Endothelial cell of umbilical vein (primary cell): ENCODE data around the gene HDAC4. TPM values are rescaled to one million over a fixed set of nuclear protein-coding genes. Genes with fewer than 3 reads are reported as not detected.
A peak's percentile ranks its signal among the peaks of the same experiment; 100 is the strongest.

Experiments used
- BruUV-seq: library from RNA; stranded (reverse); fragments of 400-500 nt; replicated peaks from 2 replicates; lab custom pipeline; 2021; lab: Mats Ljungman, UMichigan
- CTCF ChIA-PET: fragments of 300-600, 350-600 bp; sonication (Branson Sonifier 250); formaldehyde crosslinking; loops from one replicate; lab custom pipeline; 2021; ENCODE audit warnings: antibody characterized with exemption, inconsistent platforms; lab: Charles Lee
- POLR2A ChIA-PET: fragments of 300-600, 350-600 bp; sonication (Branson Sonifier 250); formaldehyde crosslinking; loops from one replicate; lab custom pipeline; 2021; ENCODE audit warnings: antibody characterized with exemption, inconsistent platforms; lab: Charles Lee
- DNase-seq: peaks from one replicate; pipeline ENCODE4 v3.0.0-alpha.2; 2011; ENCODE audit warnings: low read depth, low spot score
- FAIRE-seq: peaks from 2 replicates; lab custom pipeline; 2011; peaks lifted over from hg19 to GRCh38; lab: Jason Lieb, UNC
- H2AFZ ChIP-seq: 2 replicates; pipeline ENCODE4 v1.6.0; 2012; ENCODE audit warnings: low read depth, low read length, control low read depth, inconsistent platforms
- H3K27ac ChIP-seq: 2 replicates; pipeline ENCODE4 v1.5.1; 2011; ENCODE audit warnings: low read depth, mild to moderate bottlenecking, control low read depth, low read length, moderate library complexity; ENCODE audit not compliant: insufficient read depth
- H3K27me3 ChIP-seq, 2 experiments: 2 replicates each; pipeline versions ENCODE4 v1.6.0 to v1.6.1; 2011; ENCODE audit warnings: low read length in 2 of 2, mixed read lengths in 1 of 2; ENCODE audit not compliant: control insufficient read depth in 2 of 2, insufficient read depth in 2 of 2
- H3K36me3 ChIP-seq, 2 experiments: 2 replicates in 1 of 2; 3 replicates in 1 of 2; pipeline ENCODE4 v1.5.1; 2011; ENCODE audit warnings: low read length in 2 of 2, mild to moderate bottlenecking in 1 of 2, moderate library complexity in 1 of 2; ENCODE audit not compliant: control insufficient read depth in 2 of 2, insufficient read depth in 2 of 2; ENCODE audit errors: extremely low read depth in 1 of 2
- H3K4me1 ChIP-seq: 3 replicates; pipeline ENCODE4 v1.5.1; 2011; ENCODE audit warnings: mild to moderate bottlenecking, low read length; ENCODE audit not compliant: control insufficient read depth, insufficient read depth; ENCODE audit errors: extremely low read depth
- H3K4me2 ChIP-seq: 2 replicates; pipeline ENCODE4 v1.6.1; 2011; ENCODE audit warnings: low read length, control low read depth, mixed read lengths; ENCODE audit not compliant: insufficient read depth
- H3K4me3 ChIP-seq, 3 experiments: fragments of 200-600 bp in 1 of 3; sonication (generic), shearing (Covaris generic) in 1 of 3; replicated peaks in 1 of 3; 2 replicates each; pipeline ENCODE4 v1.5.1; 2011 to 2016; ENCODE audit warnings: control low read depth in 3 of 3, low read length in 3 of 3, mild to moderate bottlenecking in 2 of 3, inconsistent platforms in 1 of 3, low read depth in 1 of 3, moderate library complexity in 1 of 3; ENCODE audit not compliant: insufficient read depth in 1 of 3
- H3K79me2 ChIP-seq: 2 replicates; pipeline ENCODE4 v1.6.0; 2012; ENCODE audit warnings: low read length, inconsistent platforms; ENCODE audit not compliant: control insufficient read depth, insufficient read depth
- H3K9ac ChIP-seq: replicated peaks from 2 replicates; pipeline ENCODE3; 2011; ENCODE audit warnings: low read length, control low read depth; ENCODE audit not compliant: insufficient read depth; ENCODE audit errors: extremely low read depth
- H3K9me1 ChIP-seq: replicated peaks from 3 replicates; pipeline ENCODE4 v1.6.0; 2011; ENCODE audit warnings: mild to moderate bottlenecking, low read length; ENCODE audit not compliant: control insufficient read depth, insufficient read depth; ENCODE audit errors: extremely low read depth
- H3K9me3 ChIP-seq: replicated peaks from 2 replicates; pipeline ENCODE4 v1.5.1; 2012; ENCODE audit warnings: low read length, inconsistent platforms; ENCODE audit not compliant: control insufficient read depth, insufficient read depth
- H4K20me1 ChIP-seq: replicated peaks from 2 replicates; pipeline ENCODE3; 2011; ENCODE audit warnings: mild to moderate bottlenecking, low read length; ENCODE audit not compliant: control insufficient read depth, insufficient read depth; ENCODE audit errors: extremely low read depth
- EZH2 ChIP-seq: IDR thresholded peaks from 2 replicates; pipeline ENCODE4 v1.6.1; 2012; ENCODE audit warnings: borderline replicate concordance, low read depth, mild to moderate bottlenecking, moderate library complexity, low read length, inconsistent platforms; ENCODE audit not compliant: severe bottlenecking
- FOS ChIP-seq: IDR thresholded peaks from 2 replicates; pipeline ENCODE4 v1.6.1; 2011; ENCODE audit warnings: mild to moderate bottlenecking, low read length, moderate library complexity, borderline replicate concordance; ENCODE audit not compliant: insufficient read depth
- GATA2 ChIP-seq: IDR thresholded peaks from 2 replicates; pipeline ENCODE4 v1.7.0; 2011; ENCODE audit warnings: low read depth, mild to moderate bottlenecking, moderate library complexity, mixed read lengths, low read length; ENCODE audit not compliant: insufficient read length, insufficient read depth
- JUN ChIP-seq: IDR thresholded peaks from 2 replicates; pipeline ENCODE4 v1.6.1; 2011; ENCODE audit warnings: borderline replicate concordance, low read depth; ENCODE audit not compliant: insufficient read length, insufficient read depth
- MYC ChIP-seq: IDR thresholded peaks from one replicate; pipeline ENCODE4 v1.6.1; 2011; ENCODE audit warnings: mild to moderate bottlenecking, low read depth, low read length
- POLR2A ChIP-seq: IDR thresholded peaks from 2 replicates; pipeline ENCODE4 v1.6.1; 2012; ENCODE audit warnings: low read depth, mild to moderate bottlenecking, control low read depth, low read length
- POLR2AphosphoS5 ChIP-seq: IDR thresholded peaks from 2 replicates; pipeline ENCODE4 v1.6.1; 2012; ENCODE audit warnings: low read depth, mild to moderate bottlenecking, control low read depth, low read length, moderate library complexity; ENCODE audit not compliant: insufficient read depth
- dilution Hi-C: fragments of 300-500 bp; cut with MboI; formaldehyde crosslinking; loops from one replicate; pipeline ENCODE4 v1.15.0; 2019; ENCODE audit warnings: low sequenced_read_pairs; ENCODE audit not compliant: extremely low pct_ligation_motif_present
- intact Hi-C: fragments of 100-400 bp; cut with micrococcal nuclease; formaldehyde crosslinking; loops from one replicate; pipeline ENCODE4 v1.10.0; 2022
- polyA plus RNA-seq, 4 experiments: library from polyadenylated mRNA; depleted of rRNA in 3 of 4; stranded (reverse) in 3 of 4; unstranded in 1 of 4; fragments of >200 nt; gene quantifications; 2 replicates each; pipeline versions ENCODE4 v1.2.1 to v1.2.3, GENCODE V29; 2011 to 2012; ENCODE audit warnings: missing spikeins in 1 of 4
- total RNA-seq: library from RNA; stranded (reverse); gene quantifications from 2 replicates; pipeline ENCODE4 v1.2.3, GENCODE V29; 2021
- TF ChIP-seq, protein P1 (sequence below), 2 donors: IDR thresholded peaks; 1 replicate in 1 of 2; 2 replicates in 1 of 2; pipeline ENCODE4 v1.5.1; 2011; ENCODE audit warnings: low read length in 2 of 2, mild to moderate bottlenecking in 2 of 2, moderate library complexity in 2 of 2, control low read depth in 1 of 2, inconsistent platforms in 1 of 2, low read depth in 1 of 2; ENCODE audit not compliant: insufficient read depth in 1 of 2; ENCODE audit errors: extremely low read depth in 1 of 2
- TF ChIP-seq, protein P2 (sequence below): IDR thresholded peaks from 2 replicates; pipeline ENCODE4 v1.6.1; 2011; ENCODE audit not compliant: insufficient read depth, insufficient read length

Gene HDAC4
- total and polyA plus RNA-seq, 2 donors (not counting 3 experiments of a cell fraction or from before 2014, with no cell fraction given): 13.4 to 33.0 TPM

DNA sequence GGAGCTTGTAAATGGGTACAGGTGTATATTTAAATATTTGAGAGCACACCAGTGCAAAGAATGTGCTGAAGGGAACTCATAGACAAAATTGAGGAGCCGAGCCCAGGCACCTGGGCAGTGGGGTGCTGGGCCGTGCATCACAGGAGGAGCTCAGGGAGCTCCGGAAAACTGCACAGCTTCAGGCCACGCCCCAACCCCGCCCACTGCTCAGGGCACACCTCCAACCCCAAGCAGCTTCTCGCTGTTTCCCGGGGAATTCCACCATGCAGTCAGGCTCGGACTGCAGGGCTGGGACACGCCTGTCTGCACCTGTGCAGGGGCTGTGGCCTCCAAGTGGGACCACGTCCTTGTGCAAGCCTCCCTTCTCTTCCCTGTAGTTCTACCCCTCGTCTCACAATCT, 243.0 kb downstream of the HDAC4 start:
- Histone ChIP-seq H3K4me3 (no peak overlapping the region), H3K9ac (no peak overlapping the region), H3K27me3 (no peaks in the 10 kb centered on the region), H2AFZ (no peak overlapping the region), H3K36me3 (peaks cover 0 to 10% of the 10 kb centered on the region in 2 experiments), H3K9me3 (no peaks in the 10 kb centered on the region), H3K4me2 (no peak overlapping the region), H3K9me1 (no peaks in the 10 kb centered on the region), H3K4me1 (no peaks in the 10 kb centered on the region), H3K27ac (no peak overlapping the region), H3K79me2 (no peaks in the 10 kb centered on the region), H4K20me1 (no peaks in the 10 kb centered on the region)
- peak; percentile 24 for DNase-seq
- TF ChIP-seq JUN: no peak
- no peak for TF ChIP-seq POLR2A
- TF ChIP-seq GATA2: no peak
- TF ChIP-seq, protein P1, sequence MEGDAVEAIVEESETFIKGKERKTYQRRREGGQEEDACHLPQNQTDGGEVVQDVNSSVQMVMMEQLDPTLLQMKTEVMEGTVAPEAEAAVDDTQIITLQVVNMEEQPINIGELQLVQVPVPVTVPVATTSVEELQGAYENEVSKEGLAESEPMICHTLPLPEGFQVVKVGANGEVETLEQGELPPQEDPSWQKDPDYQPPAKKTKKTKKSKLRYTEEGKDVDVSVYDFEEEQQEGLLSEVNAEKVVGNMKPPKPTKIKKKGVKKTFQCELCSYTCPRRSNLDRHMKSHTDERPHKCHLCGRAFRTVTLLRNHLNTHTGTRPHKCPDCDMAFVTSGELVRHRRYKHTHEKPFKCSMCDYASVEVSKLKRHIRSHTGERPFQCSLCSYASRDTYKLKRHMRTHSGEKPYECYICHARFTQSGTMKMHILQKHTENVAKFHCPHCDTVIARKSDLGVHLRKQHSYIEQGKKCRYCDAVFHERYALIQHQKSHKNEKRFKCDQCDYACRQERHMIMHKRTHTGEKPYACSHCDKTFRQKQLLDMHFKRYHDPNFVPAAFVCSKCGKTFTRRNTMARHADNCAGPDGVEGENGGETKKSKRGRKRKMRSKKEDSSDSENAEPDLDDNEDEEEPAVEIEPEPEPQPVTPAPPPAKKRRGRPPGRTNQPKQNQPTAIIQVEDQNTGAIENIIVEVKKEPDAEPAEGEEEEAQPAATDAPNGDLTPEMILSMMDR (IDR thresholded peaks at IDR 0.05; ENCODE audit: extremely low read depth in 1 of 2, insufficient read depth in 1 of 2, low read depth in 1 of 2, low read length in 2 of 2): no peak
- TF ChIP-seq, protein P2, sequence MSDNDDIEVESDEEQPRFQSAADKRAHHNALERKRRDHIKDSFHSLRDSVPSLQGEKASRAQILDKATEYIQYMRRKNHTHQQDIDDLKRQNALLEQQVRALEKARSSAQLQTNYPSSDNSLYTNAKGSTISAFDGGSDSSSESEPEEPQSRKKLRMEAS: no peak
- no peak for TF ChIP-seq POLR2AphosphoS5
- TF ChIP-seq EZH2: no peak
- no peak for TF ChIP-seq MYC
- no peak for TF ChIP-seq FOS
- FAIRE-seq: no peak
- intact Hi-C loops: no loop called here
- ChIA-PET POLR2A (no interaction called here), CTCF (interaction anchor here (1.0 kb wide), 1 partner anchor 14 kb away, joined by 4 read pairs; no protein-coding TSS in a partner anchor)
- BruUV-seq: no TSS peak
- dilution Hi-C loops: no loop called here
